H1 (cell line): ENCODE data around the gene TGFBR2.

ENCODE experiments used
- CHD1 ChIP-seq: IDR thresholded peaks from 2 replicates; pipeline ENCODE4 v1.6.1; 2012; ENCODE audit warnings: low read depth, low read length, improper control_type of control experiment
- EP300 ChIP-seq, 2 experiments: IDR thresholded peaks; 1 replicate in 1 of 2; 2 replicates in 1 of 2; pipeline ENCODE4 v1.6.1; 2011 to 2012; ENCODE audit warnings: low read depth in 2 of 2, low read length in 2 of 2, mild to moderate bottlenecking in 2 of 2, borderline replicate concordance in 1 of 2, inconsistent platforms in 1 of 2, moderate library complexity in 1 of 2
- JUN ChIP-seq: IDR thresholded peaks from 2 replicates; pipeline ENCODE4 v1.6.1; 2011; ENCODE audit warnings: low read depth, mild to moderate bottlenecking, improper control_type of control experiment, low read length
- JUND ChIP-seq: IDR thresholded peaks from 2 replicates; pipeline ENCODE4 v1.6.1; 2011; ENCODE audit warnings: mild to moderate bottlenecking, improper control_type of control experiment, low read length
- TAF1 ChIP-seq: IDR thresholded peaks from 2 replicates; pipeline ENCODE4 v1.6.1; 2011; ENCODE audit warnings: mild to moderate bottlenecking, low read depth, low read length
- TF ChIP-seq, protein P1 (sequence below), 3 experiments: IDR thresholded peaks; 1 replicate in 2 of 3; 2 replicates in 1 of 3; pipeline versions ENCODE4 v1.5.1 to v1.6.1; 2011; ENCODE audit warnings: low read length in 3 of 3, mild to moderate bottlenecking in 3 of 3, inconsistent platforms in 2 of 3, low read depth in 1 of 3, moderate library complexity in 1 of 3; ENCODE audit not compliant: insufficient read depth in 1 of 3; ENCODE audit errors: control extremely low read depth in 1 of 3

GRCh38 chr3:30733696-30734095 is 127.3 kb downstream of the TGFBR2 start:
- TF ChIP-seq JUN (no peak), EP300 (IDR thresholded peaks at IDR 0.05; ENCODE audit: borderline replicate concordance in 1 of 2, low read depth in 2 of 2, low read length in 2 of 2) (no peak), CHD1 (no peak), JUND (no peak), TAF1 (no peak)
- TF ChIP-seq, protein P1, sequence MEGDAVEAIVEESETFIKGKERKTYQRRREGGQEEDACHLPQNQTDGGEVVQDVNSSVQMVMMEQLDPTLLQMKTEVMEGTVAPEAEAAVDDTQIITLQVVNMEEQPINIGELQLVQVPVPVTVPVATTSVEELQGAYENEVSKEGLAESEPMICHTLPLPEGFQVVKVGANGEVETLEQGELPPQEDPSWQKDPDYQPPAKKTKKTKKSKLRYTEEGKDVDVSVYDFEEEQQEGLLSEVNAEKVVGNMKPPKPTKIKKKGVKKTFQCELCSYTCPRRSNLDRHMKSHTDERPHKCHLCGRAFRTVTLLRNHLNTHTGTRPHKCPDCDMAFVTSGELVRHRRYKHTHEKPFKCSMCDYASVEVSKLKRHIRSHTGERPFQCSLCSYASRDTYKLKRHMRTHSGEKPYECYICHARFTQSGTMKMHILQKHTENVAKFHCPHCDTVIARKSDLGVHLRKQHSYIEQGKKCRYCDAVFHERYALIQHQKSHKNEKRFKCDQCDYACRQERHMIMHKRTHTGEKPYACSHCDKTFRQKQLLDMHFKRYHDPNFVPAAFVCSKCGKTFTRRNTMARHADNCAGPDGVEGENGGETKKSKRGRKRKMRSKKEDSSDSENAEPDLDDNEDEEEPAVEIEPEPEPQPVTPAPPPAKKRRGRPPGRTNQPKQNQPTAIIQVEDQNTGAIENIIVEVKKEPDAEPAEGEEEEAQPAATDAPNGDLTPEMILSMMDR (IDR thresholded peaks at IDR 0.05; ENCODE audit: control extremely low read depth in 1 of 3, insufficient read depth in 1 of 3, low read depth in 1 of 3, low read length in 3 of 3), result no peak
